Upper lobe of left lung (tissue), 4 donors: ENCODE results near the gene GPC1.
"Not testable (repeated sequence)": the region's sequence is repeated elsewhere in the genome, so short reads cannot be mapped to it uniquely, and the experiment has no call there.

Source experiments
- EP300 ChIP-seq, 4 donors: sonication (generic); formaldehyde crosslinking; IDR thresholded peaks; one replicate each; pipeline ENCODE4 v1.5.1; 2017; ENCODE audit warnings: antibody characterized with exemption in 4 of 4, control low read depth in 2 of 4
- POLR2A ChIP-seq, 4 donors: fragments of 450-650 bp; IDR thresholded peaks; one replicate each; pipeline ENCODE4 v1.5.1; 2016 to 2017; ENCODE audit warnings: antibody characterized with exemption in 4 of 4, mild to moderate bottlenecking in 2 of 4

GRCh38 chr2:240494942-240495341 lies 59.5 kb downstream of the GPC1 start:
- TF ChIP-seq POLR2A, EP300 (IDR thresholded peaks at IDR 0.05): not testable (repeated sequence)
